ENCODE measurements around the gene C2CD2L. TPM values are rescaled to one million over a fixed set of nuclear protein-coding genes. Genes with fewer than 3 reads are reported as not detected.

The C2CD2L gene
- total and polyA plus RNA-seq, 2 of the 13 experiments (the other 11 are each of a cell fraction or from before 2014, with no cell fraction given), result 3.7 to 5.5 TPM

- TF ChIP-seq ELF4 (CRISPR knock-in tag; IDR thresholded peaks at IDR 0.05; ENCODE audit: borderline replicate concordance) (peak; percentile 79; the same call in 1 of the 2 replicates), PPARG (CRISPR knock-in tag; conservative IDR thresholded peaks at IDR 0.05) (peak; percentile 28; the same call in 1 of the 2 replicates), MAFF (IDR thresholded peaks at IDR 0.05; ENCODE audit: low read depth, low read length) (no peak), NFE2L1 (CRISPR knock-in tag; IDR thresholded peaks at IDR 0.05; ENCODE audit: borderline replicate concordance) (no peak; the same call in 1 of the 2 replicates), POGZ (CRISPR knock-in tag; IDR thresholded peaks at IDR 0.05) (peak; percentile 87), ZNF446 (CRISPR knock-in tag; IDR thresholded peaks at IDR 0.05) (peak; percentile 97), HNF4G (IDR thresholded peaks at IDR 0.05; ENCODE audit: borderline replicate concordance, low read depth, low read length) (no peak), HNF4G (CRISPR knock-in tag; IDR thresholded peaks at IDR 0.05; ENCODE audit: borderline replicate concordance, low read depth) (no peak), ZBTB44 (CRISPR knock-in tag; IDR thresholded peaks at IDR 0.05) (peak; percentile 62; the same call in 1 of the 2 replicates), NFKB2 (CRISPR knock-in tag; IDR thresholded peaks at IDR 0.05; ENCODE audit: borderline replicate concordance) (peak; percentile 75; the same call in 1 of the 2 replicates), NFRKB (IDR thresholded peaks at IDR 0.05) (no peak), MBNL3 (CRISPR knock-in tag; conservative IDR thresholded peaks at IDR 0.05) (no peak), JUN (CRISPR knock-in tag; IDR thresholded peaks at IDR 0.05) (no peak), ZNF44 (CRISPR knock-in tag; IDR thresholded peaks at IDR 0.05) (peak; percentile 90), HCFC1 (IDR thresholded peaks at IDR 0.05; ENCODE audit: low read depth, low read length) (no peak), ZNF274 (CRISPR knock-in tag; IDR thresholded peaks at IDR 0.05) (peak; percentile 92), TOE1 (CRISPR knock-in tag; IDR thresholded peaks at IDR 0.05) (no peak), FOXK1 (CRISPR knock-in tag; IDR thresholded peaks at IDR 0.05; ENCODE audit: borderline replicate concordance, low read depth) (no peak; the same call in 1 of the 2 replicates), ZNF576 (CRISPR knock-in tag; IDR thresholded peaks at IDR 0.05) (no peak), PRPF4 (IDR thresholded peaks at IDR 0.05; ENCODE audit: low read depth, low read length, poor library complexity, severe bottlenecking) (no peak), PRDM4 (CRISPR knock-in tag; IDR thresholded peaks at IDR 0.05; ENCODE audit: borderline replicate concordance) (no peak), SALL2 (CRISPR knock-in tag; IDR thresholded peaks at IDR 0.05) (peak; percentile 95; the same call in 1 of the 2 replicates), ZNF761 (CRISPR knock-in tag; conservative IDR thresholded peaks at IDR 0.05) (peak; percentile 85), PREB (CRISPR knock-in tag; IDR thresholded peaks at IDR 0.05) (no peak), KDM1A (CRISPR knock-in tag; IDR thresholded peaks at IDR 0.05) (no peak)
Measured at GRCh38 chr11:119095066-119095880, 11.9 kb upstream of the C2CD2L start (continued).

Measured in HepG2 (cell line).